ENCODE results near the gene TEP1. TPM values are rescaled to one million over a fixed set of nuclear protein-coding genes. Genes with fewer than 3 reads are reported as not detected.

TEP1 gene
- total RNA-seq, 4 donors from 2014 or later, result 17.2 to 28.8 (median 22.9) TPM

DNA sequence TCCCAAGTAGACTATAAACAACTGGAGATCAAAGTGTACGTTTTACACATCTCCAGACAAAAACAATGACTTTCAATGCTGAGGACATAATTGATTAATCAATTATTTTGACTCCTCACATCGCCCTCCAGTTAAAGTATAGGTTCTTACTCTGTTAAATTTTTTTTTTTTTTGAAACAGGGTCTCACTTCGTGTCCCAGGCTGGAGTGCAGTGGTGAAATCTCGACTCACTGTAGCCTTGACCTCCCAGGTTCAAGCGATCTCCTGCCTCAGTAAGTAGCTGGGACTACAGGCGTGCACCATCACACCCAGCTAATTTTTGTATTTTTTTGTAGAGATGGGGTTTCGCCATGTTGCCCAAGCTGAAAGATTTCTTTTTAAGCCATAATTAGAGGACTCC is 79.3 kb downstream of the TEP1 start:
- no peak for DNase-seq (ENCODE audit: extremely low spot score)
- Histone ChIP-seq H3K27ac (replicated peaks in 1 of 4) (peak overlapping the region; percentile 89 to 92 (median 90)), H3K4me1 (peaks cover 11 to 42% (median 38%) of the 10 kb centered on the region in 4 donors), H3K9me3 (no peaks in the 10 kb centered on the region), H3K4me3 (no peak overlapping the region), H3K36me3 (peaks cover 0 to 3% (median 0%) of the 10 kb centered on the region in 4 donors), H3K27me3 (no peaks in the 10 kb centered on the region)
- TF ChIP-seq, protein P1, sequence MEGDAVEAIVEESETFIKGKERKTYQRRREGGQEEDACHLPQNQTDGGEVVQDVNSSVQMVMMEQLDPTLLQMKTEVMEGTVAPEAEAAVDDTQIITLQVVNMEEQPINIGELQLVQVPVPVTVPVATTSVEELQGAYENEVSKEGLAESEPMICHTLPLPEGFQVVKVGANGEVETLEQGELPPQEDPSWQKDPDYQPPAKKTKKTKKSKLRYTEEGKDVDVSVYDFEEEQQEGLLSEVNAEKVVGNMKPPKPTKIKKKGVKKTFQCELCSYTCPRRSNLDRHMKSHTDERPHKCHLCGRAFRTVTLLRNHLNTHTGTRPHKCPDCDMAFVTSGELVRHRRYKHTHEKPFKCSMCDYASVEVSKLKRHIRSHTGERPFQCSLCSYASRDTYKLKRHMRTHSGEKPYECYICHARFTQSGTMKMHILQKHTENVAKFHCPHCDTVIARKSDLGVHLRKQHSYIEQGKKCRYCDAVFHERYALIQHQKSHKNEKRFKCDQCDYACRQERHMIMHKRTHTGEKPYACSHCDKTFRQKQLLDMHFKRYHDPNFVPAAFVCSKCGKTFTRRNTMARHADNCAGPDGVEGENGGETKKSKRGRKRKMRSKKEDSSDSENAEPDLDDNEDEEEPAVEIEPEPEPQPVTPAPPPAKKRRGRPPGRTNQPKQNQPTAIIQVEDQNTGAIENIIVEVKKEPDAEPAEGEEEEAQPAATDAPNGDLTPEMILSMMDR (IDR thresholded peaks at IDR 0.05), result no peak
- TF ChIP-seq POLR2A (IDR thresholded peaks at IDR 0.05; ENCODE audit: low read depth), result no peak
- no peak for TF ChIP-seq EP300 (IDR thresholded peaks at IDR 0.05)
- no peak for TF ChIP-seq POLR2AphosphoS5 (IDR thresholded peaks at IDR 0.05)
- intact Hi-C loops (cut with DNase I), result loop anchor here (5.0 kb wide), 1 partner anchor 348 kb away; the partner anchor contains the start of gene RNASE4
- WGBS, result 76% methylated on average over 7 of the region's 7 CpGs

DNA sequence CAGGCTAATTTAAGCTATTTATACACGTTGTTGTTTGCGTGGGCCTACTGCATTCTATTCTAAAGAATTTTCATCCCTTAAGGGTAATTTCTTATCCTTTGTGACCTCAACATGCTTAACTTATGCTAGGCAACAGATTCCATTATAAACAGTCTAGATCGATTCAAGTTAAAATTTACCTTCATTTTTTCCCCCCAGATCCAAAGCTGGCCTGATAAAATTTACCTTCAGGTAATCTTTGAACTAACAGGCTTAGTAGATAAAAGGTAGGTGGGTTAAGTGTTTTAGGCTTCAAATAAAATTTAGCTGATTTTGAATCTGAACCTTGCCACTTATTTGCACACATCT is 79.8 kb downstream of the TEP1 start:
- peaks cover 11 to 43% (median 40%) of the 10 kb centered on the region in 4 donors for H3K4me1 ChIP-seq
- no peaks in the 10 kb centered on the region for H3K27me3 ChIP-seq
- intact Hi-C loops (cut with DNase I), result loop anchor here (5.0 kb wide), 1 partner anchor 349 kb away; the partner anchor contains the start of gene RNASE4
- TF ChIP-seq, protein P1 (IDR thresholded peaks at IDR 0.05), result no peak
- TF ChIP-seq POLR2AphosphoS5 (IDR thresholded peaks at IDR 0.05) (no peak), POLR2A (IDR thresholded peaks at IDR 0.05; ENCODE audit: low read depth) (no peak), EP300 (IDR thresholded peaks at IDR 0.05) (no peak)
- H3K36me3 ChIP-seq, result peaks cover 0 to 8% (median 3%) of the 10 kb centered on the region in 4 donors
- no peaks in the 10 kb centered on the region for H3K9me3 ChIP-seq
- peak overlapping the region; percentile 61 to 68 (median 66) for H3K4me3 ChIP-seq
- peak overlapping the region; percentile 89 to 92 (median 90) for H3K27ac ChIP-seq (replicated peaks in 1 of 4)
- WGBS, result 3% methylated on average over 3 of the region's 3 CpGs
- no peak for DNase-seq (ENCODE audit: extremely low spot score)

DNA sequence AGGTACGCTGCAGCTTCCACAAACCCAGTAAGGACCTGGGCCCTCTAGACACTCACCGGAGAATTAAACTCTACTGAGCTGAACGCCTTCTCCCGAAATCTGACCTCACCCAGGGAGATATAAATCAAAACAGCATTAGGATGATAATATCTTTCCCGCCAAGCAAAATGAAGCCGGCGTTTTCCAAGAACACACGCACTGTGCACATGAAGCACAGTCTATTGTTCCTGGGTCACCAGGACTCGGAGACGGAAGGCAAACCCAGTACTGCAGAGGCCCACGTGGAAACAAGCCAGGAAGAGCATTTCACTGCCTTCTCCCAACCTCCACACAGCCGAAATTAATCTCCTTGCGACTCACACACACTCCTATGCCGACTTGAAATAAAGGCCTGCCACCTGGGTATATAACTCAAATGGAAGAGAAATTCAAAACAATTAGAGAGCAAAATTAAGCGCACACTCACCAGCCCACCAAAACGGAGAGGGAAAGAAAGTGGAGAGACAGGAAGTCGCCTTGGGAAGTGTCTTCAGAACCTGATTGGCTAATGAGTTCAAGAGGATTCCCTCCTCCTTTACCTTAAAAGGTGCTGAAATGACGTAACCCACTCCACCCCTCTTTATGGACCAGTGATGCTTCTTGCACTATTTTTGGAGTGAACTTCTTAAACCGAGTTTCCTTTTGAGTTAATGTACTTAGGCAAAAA is 80.4 kb downstream of the TEP1 start, which contains the start of gene CCNB1IP1:
Gene CCNB1IP1, minus strand, starts transcription at position 492 of the 706 bp plus-strand sequence. CDS start 16,756 bp downstream, outside the sequence.
- peaks cover 11 to 44% (median 41%) of the 10 kb centered on the region in 4 donors for H3K4me1 ChIP-seq
- H3K4me3 ChIP-seq, result peak within 1 kb of the TSS; percentile 61 to 68 (median 66)
- H3K27me3 ChIP-seq, result no peaks in the 10 kb centered on the region
- under 1% methylated on average over 19 of the region's 19 CpGs for WGBS
- H3K27ac ChIP-seq (replicated peaks in 1 of 4), result peak within 1 kb of the TSS; percentile 89 to 92 (median 90)
- peaks cover 0 to 10% (median 4%) of the 10 kb centered on the region in 4 donors for H3K36me3 ChIP-seq
- intact Hi-C loops (cut with DNase I), result loop anchor here (5.0 kb wide), 1 partner anchor 349 kb away; the partner anchor contains the start of gene RNASE4
- DNase-seq (ENCODE audit: extremely low spot score), result peak; percentile 92
- TF ChIP-seq POLR2AphosphoS5 (IDR thresholded peaks at IDR 0.05) (peak; percentile 74 to 93), EP300 (IDR thresholded peaks at IDR 0.05) (no peak), POLR2A (IDR thresholded peaks at IDR 0.05; ENCODE audit: low read depth) (peak; percentile 11)
- H3K9me3 ChIP-seq, result no peaks in the 10 kb centered on the region

DNA sequence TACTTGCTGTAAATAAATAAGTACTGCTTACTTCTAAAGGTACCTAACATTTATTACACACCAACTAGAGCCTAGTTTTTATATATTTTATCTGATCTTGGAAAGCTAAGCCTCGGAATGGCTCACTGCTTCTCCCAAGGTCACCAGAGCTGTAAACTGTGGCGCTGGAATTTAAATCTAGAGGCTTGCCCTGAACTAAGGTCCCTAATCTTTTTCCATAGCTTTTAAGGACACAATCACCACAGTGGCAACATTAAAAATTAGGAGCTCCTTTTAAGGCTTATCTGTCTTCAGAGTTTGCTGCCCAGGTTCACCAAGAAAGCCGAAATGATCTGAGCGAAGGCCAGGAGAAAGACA is 80.9 kb downstream of the TEP1 start:
- intact Hi-C loops (cut with DNase I), result loop anchor here (5.0 kb wide), 1 partner anchor 350 kb away; the partner anchor contains the start of gene RNASE4
- H3K9me3 ChIP-seq, result no peaks in the 10 kb centered on the region
- peak overlapping the region; percentile 89 to 92 (median 90) for H3K27ac ChIP-seq (replicated peaks in 1 of 4)
- no peak for TF ChIP-seq EP300 (IDR thresholded peaks at IDR 0.05)
- TF ChIP-seq POLR2A (IDR thresholded peaks at IDR 0.05; ENCODE audit: low read depth), result no peak
- no peak for TF ChIP-seq POLR2AphosphoS5 (IDR thresholded peaks at IDR 0.05)
- TF ChIP-seq, protein P1 (IDR thresholded peaks at IDR 0.05), result no peak
- H3K27me3 ChIP-seq, result no peaks in the 10 kb centered on the region
- peak overlapping the region; percentile 61 to 68 (median 66) for H3K4me3 ChIP-seq
- H3K36me3 ChIP-seq, result peaks cover 0 to 10% (median 4%) of the 10 kb centered on the region in 4 donors
- H3K4me1 ChIP-seq, result peaks cover 15 to 50% (median 45%) of the 10 kb centered on the region in 4 donors
- no peak for DNase-seq (ENCODE audit: extremely low spot score)
- 2% methylated on average over 4 of the region's 4 CpGs for WGBS

DNA sequence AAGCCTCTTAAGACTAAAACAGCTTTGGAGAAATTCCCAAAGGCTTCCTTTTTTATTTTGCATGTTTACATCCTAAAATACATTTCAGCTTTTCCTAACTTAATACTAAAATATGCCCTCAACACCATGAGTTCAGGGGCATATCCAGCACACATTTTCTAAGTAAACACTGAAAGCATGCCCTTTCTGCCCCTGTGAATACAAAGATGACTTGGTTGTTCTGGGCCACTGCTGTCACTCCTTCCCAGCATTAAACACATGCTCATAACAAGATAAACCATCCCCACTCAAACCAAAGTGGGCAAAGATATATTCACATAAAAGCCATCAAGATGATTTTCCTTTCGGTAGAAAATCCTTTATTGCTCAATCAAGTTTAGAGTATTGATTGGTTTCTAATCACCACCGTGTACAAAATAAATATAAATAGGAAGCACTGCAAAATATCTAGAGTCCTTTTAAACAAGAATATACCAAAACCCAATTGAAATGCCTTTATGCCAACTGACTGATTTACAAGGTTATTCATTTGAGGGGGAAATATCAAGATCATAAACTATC is 82.2 kb downstream of the TEP1 start:
- Histone ChIP-seq H3K36me3 (peaks cover 5 to 18% (median 11%) of the 10 kb centered on the region in 4 donors), H3K9me3 (no peaks in the 10 kb centered on the region), H3K27ac (replicated peaks in 1 of 4) (peak overlapping the region in 3 of 4 donors; percentile 1 to 91 (median 25)), H3K4me3 (peak overlapping the region in 1 of 4 donors; percentile 63), H3K4me1 (peaks cover 21 to 57% (median 53%) of the 10 kb centered on the region in 4 donors), H3K27me3 (no peaks in the 10 kb centered on the region)
- DNase-seq (ENCODE audit: extremely low spot score), result no peak
- WGBS, result 63% methylated on average over 2 of the region's 2 CpGs
- TF ChIP-seq, protein P1 (IDR thresholded peaks at IDR 0.05), result no peak
- TF ChIP-seq POLR2A (IDR thresholded peaks at IDR 0.05; ENCODE audit: low read depth), result no peak
- no peak for TF ChIP-seq EP300 (IDR thresholded peaks at IDR 0.05)
- TF ChIP-seq POLR2AphosphoS5 (IDR thresholded peaks at IDR 0.05), result no peak
- intact Hi-C loops (cut with DNase I), result loop anchor here (5.0 kb wide), 1 partner anchor 351 kb away; the partner anchor contains the start of gene RNASE4

Data from esophagus muscularis mucosa (tissue), 4 donors.